T-helper 17 cell (primary cell): ENCODE measurements around the gene GPX3. TPM values are rescaled to one million over a fixed set of nuclear protein-coding genes. Genes with fewer than 3 reads are reported as not detected.

Source experiments
- ATAC-seq: fragments of 150-1000 bp; cut with Tn5 transposase; 2 replicates; pipeline ENCODE4 v1.10.0; 2021; ENCODE audit warnings: mild to moderate bottlenecking, moderate library complexity
- DNase-seq, 3 donors: peaks; one replicate each; pipeline versions ENCODE4 v3.0.0 to v3.0.0-alpha.2; 2020 to 2021
- H3K9me3 ChIP-seq: one replicate; pipeline ENCODE4 v1.7.0; 2013; ENCODE audit warnings: low read length, mild to moderate bottlenecking; ENCODE audit not compliant: control insufficient read depth, poor library complexity, severe bottlenecking
- H3K27ac Mint-ChIP-seq: one replicate; pipeline ENCODE4 v1.8.0; 2022; ENCODE audit warnings: mild to moderate bottlenecking, moderate library complexity, mixed read lengths
- H3K27me3 Mint-ChIP-seq: one replicate; pipeline ENCODE4 v1.8.0; 2022; ENCODE audit warnings: mixed read lengths
- H3K36me3 Mint-ChIP-seq: one replicate; pipeline ENCODE4 v1.8.0; 2022; ENCODE audit warnings: low read depth, mixed read lengths
- H3K4me1 Mint-ChIP-seq: one replicate; pipeline ENCODE4 v1.8.0; 2022; ENCODE audit warnings: mild to moderate bottlenecking, mixed read lengths
- H3K4me3 Mint-ChIP-seq: one replicate; pipeline ENCODE4 v1.8.0; 2022; ENCODE audit warnings: mild to moderate bottlenecking, moderate library complexity, mixed read lengths
- total RNA-seq, 4 donors: library from RNA in 2 of 4; stranded (reverse) in 2 of 4; gene quantifications; one replicate each; pipeline ENCODE4 v1.2.3 and lab custom pipeline; 2022 to 2026

Gene GPX3
- total RNA-seq, 2 donors from 2014 or later: 0.22 TPM; not detected in 1

DNA sequence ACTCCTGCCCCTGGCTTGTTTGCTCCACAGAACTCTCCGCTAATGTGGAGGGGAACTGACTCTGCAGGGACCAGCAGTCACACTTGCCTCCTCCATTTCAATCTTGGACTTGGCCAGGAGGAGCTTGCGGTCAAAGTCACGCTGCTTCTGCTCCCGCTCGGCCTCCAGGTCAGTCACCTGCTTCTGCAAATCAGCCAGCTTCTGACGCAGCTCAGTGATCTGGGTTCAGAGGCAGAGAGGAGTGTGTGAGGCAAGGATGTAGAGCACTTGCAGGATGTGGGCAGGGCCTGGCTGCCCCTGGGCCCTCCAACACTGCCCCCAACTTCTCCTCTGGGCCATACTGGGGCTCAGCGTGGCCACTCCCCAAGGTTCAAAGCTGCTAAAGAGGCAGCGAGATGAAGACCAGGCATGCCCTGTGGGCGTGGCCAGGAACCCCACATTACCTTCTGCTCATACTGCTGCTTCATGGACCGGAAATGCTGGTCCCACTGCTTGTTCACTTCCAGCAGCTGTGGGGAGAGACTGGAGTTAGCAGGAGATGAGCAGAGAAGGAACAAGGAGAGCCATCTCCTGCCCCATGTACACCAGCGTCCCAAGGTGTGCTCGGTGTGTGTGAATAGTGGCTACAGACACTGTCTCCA, 22.2 kb downstream of the GPX3 start:
- Mint-ChIP-seq H3K27me3 (no peaks in the 10 kb centered on the region), H3K36me3 (peaks cover 10% of the 10 kb centered on the region), H3K4me1 (peaks cover 5% of the 10 kb centered on the region), H3K27ac (no peak overlapping the region), H3K4me3 (no peak overlapping the region)
- H3K9me3 ChIP-seq: no peaks in the 10 kb centered on the region
- DNase-seq: no peak
- ATAC-seq: no peak

DNA sequence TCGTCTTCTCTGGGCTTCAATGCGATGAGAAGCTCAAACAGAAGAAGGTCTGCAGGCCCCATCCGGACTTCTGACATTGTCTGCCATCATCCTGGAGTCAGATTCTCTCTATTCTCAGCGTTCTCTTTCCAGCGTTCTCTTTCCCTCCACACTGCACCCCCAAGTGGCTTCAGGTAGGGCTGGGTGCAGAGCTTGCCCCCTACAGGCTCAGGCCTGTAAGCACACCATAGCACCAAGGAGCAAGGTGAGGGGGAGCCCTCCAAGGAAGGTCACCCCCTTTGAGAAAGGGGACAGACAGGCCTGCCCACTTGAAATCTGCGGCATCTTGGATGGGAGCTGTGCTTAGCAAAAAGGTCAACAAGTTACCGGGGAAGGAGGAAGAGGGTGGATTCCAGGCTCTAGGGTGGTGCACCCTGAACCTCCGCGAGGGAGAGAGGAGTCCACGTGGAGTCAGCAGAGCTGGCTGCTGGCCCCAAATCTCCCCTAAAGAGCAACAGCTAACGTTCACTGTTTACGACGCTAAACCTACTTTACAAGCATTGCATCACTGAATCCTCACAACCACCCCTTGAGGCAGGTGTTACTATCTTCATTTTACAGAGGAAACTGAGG, 27.5 kb downstream of the GPX3 start:
- no peaks in the 10 kb centered on the region for H3K27me3 Mint-ChIP-seq
- peaks cover 21% of the 10 kb centered on the region for H3K4me1 Mint-ChIP-seq
- no peak for DNase-seq
- peak overlapping the region; percentile 6 for H3K27ac Mint-ChIP-seq
- H3K4me3 Mint-ChIP-seq: no peak overlapping the region
- H3K36me3 Mint-ChIP-seq: peaks cover 11% of the 10 kb centered on the region
- H3K9me3 ChIP-seq: no peaks in the 10 kb centered on the region
- ATAC-seq: peak; percentile 77

DNA sequence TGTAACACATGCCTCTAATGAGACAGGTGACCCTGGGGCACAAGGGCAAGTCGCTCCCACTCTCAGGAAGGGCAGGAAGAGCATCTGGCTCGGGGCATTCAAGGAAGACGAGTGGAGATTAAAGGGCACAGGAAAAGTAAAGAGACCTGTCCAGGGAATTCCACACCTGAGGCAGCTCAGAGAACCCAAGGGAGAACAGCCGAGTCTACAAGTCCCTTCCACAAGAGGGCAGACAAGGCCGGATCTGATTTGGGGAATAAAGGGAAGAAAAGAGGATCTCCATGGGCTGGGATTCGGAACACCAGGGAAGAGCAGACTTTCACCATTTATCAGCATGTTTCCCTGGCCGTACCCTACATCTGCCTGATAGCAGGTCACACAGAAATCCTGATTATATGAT, 28.1 kb downstream of the GPX3 start:
- no peaks in the 10 kb centered on the region for H3K27me3 Mint-ChIP-seq
- H3K4me1 Mint-ChIP-seq: peaks cover 21% of the 10 kb centered on the region
- H3K4me3 Mint-ChIP-seq: no peak overlapping the region
- H3K27ac Mint-ChIP-seq: peak overlapping the region; percentile 19
- no peaks in the 10 kb centered on the region for H3K9me3 ChIP-seq
- peaks cover 11% of the 10 kb centered on the region for H3K36me3 Mint-ChIP-seq
- DNase-seq: no peak
- no peak for ATAC-seq

DNA sequence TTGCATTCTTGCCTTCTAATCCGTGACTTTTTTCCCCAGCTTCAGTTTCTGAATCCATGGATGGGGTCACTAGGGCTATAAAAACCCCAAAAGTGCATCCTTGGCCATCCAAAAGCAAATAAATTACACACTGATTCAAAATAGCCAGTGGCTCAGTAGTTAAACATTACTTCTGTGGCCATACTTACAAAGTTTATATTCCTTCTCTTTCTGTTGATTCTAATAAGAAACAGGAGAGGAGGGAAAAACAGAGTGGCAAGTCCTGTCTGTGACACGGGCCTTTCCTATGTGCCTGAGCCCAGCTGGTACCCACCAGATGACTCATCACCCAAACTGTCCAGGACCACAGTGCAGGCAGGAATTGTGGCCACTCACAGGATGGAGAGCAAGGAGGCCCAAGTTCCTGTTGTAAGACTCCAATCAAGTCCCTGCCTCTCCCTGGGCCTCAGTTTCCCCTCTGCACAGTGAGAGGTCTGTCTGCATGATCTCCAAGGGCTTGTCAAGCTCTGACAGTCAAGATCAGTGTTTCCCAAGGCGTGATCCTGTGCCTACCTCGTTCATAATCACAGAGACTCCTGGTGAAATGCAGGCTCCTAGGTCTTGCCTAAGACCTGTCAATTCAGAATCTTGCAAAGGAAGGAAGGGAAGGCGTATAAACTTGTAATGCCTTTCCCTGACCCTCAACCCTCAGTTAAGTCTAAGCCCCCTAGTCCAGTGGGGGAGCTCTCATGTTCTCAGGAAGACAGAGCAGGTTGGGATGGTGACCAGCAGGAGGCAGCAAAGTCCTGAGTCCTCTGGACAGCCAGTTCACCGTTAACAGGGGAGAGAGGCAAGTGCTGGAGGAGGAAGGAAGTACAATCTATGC, 30.9 kb downstream of the GPX3 start:
- Mint-ChIP-seq H3K27me3 (no peaks in the 10 kb centered on the region), H3K36me3 (peaks cover 7% of the 10 kb centered on the region), H3K4me3 (no peak overlapping the region), H3K4me1 (peaks cover 19% of the 10 kb centered on the region), H3K27ac (peak overlapping the region; percentile 81)
- DNase-seq (peak; percentile 37 to 57 (median 43)), ATAC-seq (peak; percentile 71)
- no peaks in the 10 kb centered on the region for H3K9me3 ChIP-seq

DNA sequence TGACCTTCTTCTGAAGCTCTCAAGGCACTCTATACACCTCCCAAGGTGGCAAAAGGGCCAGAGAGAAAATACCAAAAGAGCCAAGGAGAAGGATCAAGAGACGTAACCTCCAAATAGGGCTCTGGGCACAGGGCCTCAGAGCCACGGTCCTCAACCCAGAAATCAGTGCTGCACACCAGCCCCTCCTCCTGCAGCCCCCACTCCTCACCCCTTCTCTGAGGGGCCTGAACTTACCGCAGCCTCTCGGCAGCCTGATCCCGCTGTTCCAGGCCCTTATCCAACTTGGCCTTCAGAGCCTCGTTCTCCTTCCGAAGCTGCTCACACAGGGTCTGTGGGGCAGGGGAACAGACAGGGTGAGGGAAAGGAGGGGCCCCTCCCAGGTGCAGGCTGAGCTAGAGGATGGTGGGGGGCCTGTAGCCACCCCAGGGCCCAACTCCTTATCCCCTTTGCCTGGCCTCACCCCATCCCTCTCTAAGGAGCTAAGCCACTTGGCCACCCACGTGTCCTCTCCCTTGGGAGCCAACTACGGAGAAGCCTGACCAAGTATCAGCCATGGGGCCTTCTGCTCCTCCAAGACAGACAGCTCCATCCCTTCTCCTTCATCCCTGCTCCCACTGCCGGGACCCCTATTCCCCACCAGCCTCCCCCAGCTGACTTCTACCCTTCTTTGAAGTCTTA, 31.7 kb downstream of the GPX3 start:
- ATAC-seq: peak; percentile 21
- Mint-ChIP-seq H3K4me3 (no peak overlapping the region), H3K27ac (peak overlapping the region; percentile 81), H3K36me3 (peaks cover 7% of the 10 kb centered on the region), H3K27me3 (no peaks in the 10 kb centered on the region), H3K4me1 (peaks cover 22% of the 10 kb centered on the region)
- no peak for DNase-seq
- no peaks in the 10 kb centered on the region for H3K9me3 ChIP-seq

DNA sequence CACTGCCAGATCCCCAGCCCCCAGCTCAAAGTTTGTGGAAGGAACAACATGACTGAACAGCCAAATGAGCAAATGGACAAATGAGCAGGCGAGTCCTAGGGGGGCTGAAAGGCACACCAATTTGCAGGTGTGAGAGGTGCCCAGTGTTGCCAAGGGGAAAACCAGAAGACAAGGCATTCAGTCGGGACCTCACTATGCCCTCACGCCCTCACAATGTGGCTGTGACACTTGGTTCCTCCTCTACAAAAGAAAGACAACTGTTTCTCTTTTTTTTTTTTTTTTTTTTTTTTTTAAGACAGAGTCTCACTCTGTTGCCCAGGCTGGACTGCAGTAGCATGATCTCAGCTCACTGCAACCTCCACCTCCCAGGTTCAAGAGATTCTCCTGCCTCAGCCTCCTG, 32.4 kb downstream of the GPX3 start:
- peak overlapping the region; percentile 12 for H3K4me3 Mint-ChIP-seq
- ATAC-seq: no peak
- no peak for DNase-seq
- H3K27me3 Mint-ChIP-seq: no peaks in the 10 kb centered on the region
- peak overlapping the region; percentile 81 for H3K27ac Mint-ChIP-seq
- no peaks in the 10 kb centered on the region for H3K9me3 ChIP-seq
- H3K4me1 Mint-ChIP-seq: peaks cover 22% of the 10 kb centered on the region
- peaks cover 8% of the 10 kb centered on the region for H3K36me3 Mint-ChIP-seq

DNA sequence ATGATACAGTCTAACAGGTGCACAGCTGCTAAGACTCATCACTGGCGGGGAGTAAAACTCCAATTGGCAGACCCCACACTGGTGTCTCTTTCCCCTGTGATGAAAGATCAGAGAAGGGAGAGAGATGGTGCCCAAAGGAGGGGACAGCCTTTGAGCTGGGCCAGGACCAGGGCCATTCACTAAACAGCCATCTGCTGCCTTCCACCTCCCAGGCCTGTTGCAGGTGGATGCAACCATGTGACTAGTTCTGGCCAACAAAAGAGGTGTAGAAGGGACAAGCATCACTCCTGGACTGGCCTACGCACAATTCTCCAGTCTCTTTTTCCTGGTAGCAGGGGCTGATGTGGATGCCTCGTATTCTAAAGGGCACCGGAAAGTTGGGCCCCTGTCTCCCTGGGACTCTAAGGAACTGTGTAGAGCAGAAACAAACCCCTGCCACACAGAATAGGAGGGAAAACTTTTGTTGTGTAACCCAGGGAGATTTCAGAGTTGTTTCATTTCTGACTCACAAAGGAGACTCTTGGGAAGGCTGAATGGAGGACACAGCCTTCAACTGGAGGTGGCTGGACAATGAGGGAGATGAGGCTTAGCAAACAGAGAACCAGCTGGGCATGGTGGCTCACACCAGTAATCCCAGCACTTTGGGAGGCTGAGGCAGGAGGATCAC, 33.5 kb downstream of the GPX3 start:
- DNase-seq (no peak), ATAC-seq (no peak)
- peaks cover 19% of the 10 kb centered on the region for H3K4me1 Mint-ChIP-seq
- H3K36me3 Mint-ChIP-seq: peaks cover 2% of the 10 kb centered on the region
- H3K4me3 Mint-ChIP-seq: no peak overlapping the region
- no peaks in the 10 kb centered on the region for H3K27me3 Mint-ChIP-seq
- H3K27ac Mint-ChIP-seq: no peak overlapping the region
- no peaks in the 10 kb centered on the region for H3K9me3 ChIP-seq

DNA sequence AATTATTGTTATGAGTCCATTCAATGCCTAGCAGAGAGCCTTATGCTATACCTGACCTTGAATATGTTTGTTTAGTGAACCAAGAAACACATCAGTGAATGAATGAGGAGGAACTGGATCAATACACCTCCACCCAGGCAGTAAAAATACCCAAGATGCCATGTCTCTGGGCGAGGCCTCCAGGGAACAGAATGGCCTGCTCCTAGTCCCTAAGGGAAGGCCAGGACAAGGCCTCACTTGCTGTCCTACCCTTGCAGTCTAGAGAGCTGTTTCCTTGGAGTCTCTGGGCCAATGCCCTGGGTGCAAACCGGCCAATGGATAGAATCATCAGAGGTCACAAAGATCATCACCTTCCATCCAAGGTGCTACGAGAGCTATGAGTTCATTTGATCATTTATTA, 34.3 kb downstream of the GPX3 start:
- H3K27ac Mint-ChIP-seq: peak overlapping the region; percentile 24
- H3K4me1 Mint-ChIP-seq: peaks cover 25% of the 10 kb centered on the region
- no peaks in the 10 kb centered on the region for H3K27me3 Mint-ChIP-seq
- DNase-seq (no peak), ATAC-seq (no peak)
- peaks cover 5% of the 10 kb centered on the region for H3K36me3 Mint-ChIP-seq
- no peak overlapping the region for H3K4me3 Mint-ChIP-seq
- H3K9me3 ChIP-seq: no peaks in the 10 kb centered on the region

DNA sequence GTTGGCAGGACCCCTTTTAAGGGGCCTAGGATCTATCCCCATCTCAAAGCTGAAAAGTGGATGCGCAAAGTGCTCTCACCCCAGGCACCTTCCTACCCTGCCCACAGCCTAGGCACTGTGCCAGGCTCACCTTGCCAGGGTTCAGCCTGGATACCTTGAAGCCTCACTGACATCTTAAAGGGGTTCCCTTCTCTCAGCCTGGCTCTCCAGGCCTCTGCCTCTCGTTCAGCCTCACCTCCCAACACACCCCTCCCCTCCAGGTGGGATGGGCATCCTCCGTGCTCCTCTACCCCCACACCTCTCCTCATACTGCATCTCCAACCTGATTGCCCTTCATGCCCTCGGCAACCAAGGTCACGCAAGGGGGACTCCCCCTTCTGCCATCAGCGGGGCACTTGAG, 34.9 kb downstream of the GPX3 start:
- DNase-seq (no peak), ATAC-seq (no peak)
- Mint-ChIP-seq H3K27me3 (no peaks in the 10 kb centered on the region), H3K27ac (peak overlapping the region; percentile 24), H3K4me3 (peak overlapping the region; percentile 5), H3K36me3 (peaks cover 5% of the 10 kb centered on the region), H3K4me1 (peaks cover 30% of the 10 kb centered on the region)
- no peaks in the 10 kb centered on the region for H3K9me3 ChIP-seq

DNA sequence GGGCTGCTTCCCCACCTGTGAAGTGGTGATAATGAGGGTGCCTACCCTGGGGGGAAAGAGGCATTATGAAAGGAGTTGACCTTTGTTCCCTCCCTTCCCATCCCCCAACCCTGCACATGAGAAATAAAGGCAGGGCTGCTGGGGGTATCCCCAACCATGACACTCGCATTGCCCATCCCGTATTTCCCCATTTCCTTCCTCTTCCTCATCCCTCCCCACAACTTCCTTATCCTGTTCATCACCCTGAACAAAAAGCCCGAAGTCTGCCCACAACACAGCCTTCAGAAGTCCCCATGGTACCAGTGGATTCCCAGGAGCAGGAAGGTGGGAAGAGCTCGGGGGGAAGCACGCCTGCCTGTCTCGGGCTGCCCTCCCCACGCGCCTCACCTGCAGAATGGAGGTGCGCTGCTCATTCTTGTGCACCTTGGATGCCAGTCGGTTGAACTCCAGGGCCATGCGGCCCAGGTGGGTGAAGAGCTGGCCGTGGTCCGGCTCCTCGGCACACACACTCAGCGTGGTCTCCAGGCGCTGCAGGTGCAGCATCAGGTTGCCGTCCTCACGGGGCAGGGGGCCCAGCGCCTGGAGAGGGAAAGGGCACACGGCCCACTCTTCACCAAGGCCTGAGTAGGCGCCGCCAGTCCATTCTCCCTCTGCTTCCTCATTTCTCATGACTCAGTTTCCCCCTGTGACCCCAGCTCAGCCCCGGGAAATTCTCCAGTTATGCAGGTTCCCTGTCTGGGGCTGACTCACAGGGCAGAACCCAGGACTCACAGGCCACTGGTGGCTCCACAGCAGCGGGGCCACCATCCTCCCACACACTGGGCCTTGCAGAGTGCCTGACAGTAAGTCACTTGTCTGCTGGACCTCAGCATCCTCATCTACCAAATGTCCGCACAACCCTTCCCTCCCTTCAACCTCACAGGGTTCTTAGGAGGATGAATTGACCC, 36.3 kb downstream of the GPX3 start:
- H3K9me3 ChIP-seq: no peaks in the 10 kb centered on the region
- Mint-ChIP-seq H3K27me3 (no peaks in the 10 kb centered on the region), H3K4me3 (peak overlapping the region; percentile 19), H3K27ac (peak overlapping the region; percentile 71), H3K4me1 (peaks cover 39% of the 10 kb centered on the region), H3K36me3 (peaks cover 5% of the 10 kb centered on the region)
- no peak for DNase-seq
- ATAC-seq: no peak

DNA sequence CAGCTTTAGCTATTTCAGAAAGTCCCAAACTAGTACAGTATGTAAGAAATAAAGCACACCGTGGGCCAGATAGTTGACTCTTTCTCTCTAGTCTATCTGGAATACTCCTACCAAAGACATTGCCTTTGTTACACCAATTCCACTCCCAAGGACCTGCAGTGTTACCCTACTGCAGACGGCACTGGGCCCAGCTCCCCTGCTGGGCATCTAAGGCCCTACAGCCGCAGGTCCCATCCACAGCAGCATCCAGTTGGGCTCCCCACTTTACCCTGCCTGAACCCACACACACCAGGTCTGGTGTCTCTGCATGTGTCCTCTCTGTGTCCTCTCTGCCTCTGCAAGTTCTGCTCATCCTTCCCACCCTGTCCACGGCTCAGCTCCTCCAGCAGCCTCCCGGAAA, 37.9 kb downstream of the GPX3 start:
- Mint-ChIP-seq H3K27ac (peak overlapping the region; percentile 95), H3K36me3 (peaks cover 5% of the 10 kb centered on the region), H3K4me3 (no peak overlapping the region), H3K27me3 (no peaks in the 10 kb centered on the region), H3K4me1 (peaks cover 33% of the 10 kb centered on the region)
- H3K9me3 ChIP-seq: no peaks in the 10 kb centered on the region
- DNase-seq (no peak), ATAC-seq (no peak)
